Esophagus squamous epithelium (tissue), 4 donors: ENCODE results near the gene C6orf58.

Source experiments
- POLR2A ChIP-seq, 4 donors: fragments of 450-650 bp; IDR thresholded peaks; one replicate each; pipeline ENCODE4 v1.6.1; 2017; ENCODE audit warnings: antibody characterized with exemption in 4 of 4, mild to moderate bottlenecking in 4 of 4, moderate library complexity in 3 of 4
- TF ChIP-seq, protein P1 (sequence below), 6 experiments: fragments of 450-650 bp in 4 of 6; fragments of 200-600 bp in 2 of 6; sonication (generic) in 2 of 6; IDR thresholded peaks; one replicate each; pipeline ENCODE4 v1.5.1; 2016 to 2019; ENCODE audit warnings: antibody characterized with exemption in 6 of 6, mild to moderate bottlenecking in 4 of 6, moderate library complexity in 4 of 6

DNA sequence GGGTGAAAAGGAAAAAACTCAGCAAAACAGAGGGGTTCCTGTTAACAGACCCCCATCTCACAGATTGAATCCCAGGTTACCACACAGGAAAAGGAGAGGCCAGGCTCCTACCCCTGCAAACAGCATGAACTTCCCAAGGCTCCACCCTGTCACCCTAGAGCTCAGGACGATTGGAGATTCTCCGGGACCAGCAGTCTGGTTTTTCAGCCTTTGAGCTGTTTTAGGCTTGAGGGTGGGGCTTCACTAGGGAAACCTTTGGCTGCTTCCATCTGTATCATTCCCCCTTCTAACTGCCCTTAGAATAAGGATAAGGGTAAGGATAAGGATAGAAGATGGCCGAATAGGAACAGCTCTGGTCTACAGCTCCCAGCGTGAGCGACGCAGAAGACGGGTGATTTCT lies 16.0 kb downstream of the C6orf58 start:
- TF ChIP-seq, protein P1, sequence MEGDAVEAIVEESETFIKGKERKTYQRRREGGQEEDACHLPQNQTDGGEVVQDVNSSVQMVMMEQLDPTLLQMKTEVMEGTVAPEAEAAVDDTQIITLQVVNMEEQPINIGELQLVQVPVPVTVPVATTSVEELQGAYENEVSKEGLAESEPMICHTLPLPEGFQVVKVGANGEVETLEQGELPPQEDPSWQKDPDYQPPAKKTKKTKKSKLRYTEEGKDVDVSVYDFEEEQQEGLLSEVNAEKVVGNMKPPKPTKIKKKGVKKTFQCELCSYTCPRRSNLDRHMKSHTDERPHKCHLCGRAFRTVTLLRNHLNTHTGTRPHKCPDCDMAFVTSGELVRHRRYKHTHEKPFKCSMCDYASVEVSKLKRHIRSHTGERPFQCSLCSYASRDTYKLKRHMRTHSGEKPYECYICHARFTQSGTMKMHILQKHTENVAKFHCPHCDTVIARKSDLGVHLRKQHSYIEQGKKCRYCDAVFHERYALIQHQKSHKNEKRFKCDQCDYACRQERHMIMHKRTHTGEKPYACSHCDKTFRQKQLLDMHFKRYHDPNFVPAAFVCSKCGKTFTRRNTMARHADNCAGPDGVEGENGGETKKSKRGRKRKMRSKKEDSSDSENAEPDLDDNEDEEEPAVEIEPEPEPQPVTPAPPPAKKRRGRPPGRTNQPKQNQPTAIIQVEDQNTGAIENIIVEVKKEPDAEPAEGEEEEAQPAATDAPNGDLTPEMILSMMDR (IDR thresholded peaks at IDR 0.05) = no peak
- no peak for TF ChIP-seq POLR2A (IDR thresholded peaks at IDR 0.05)
